Neural progenitor cell (in vitro differentiated cells): ENCODE data around the gene TMEM41B.

ENCODE experiments used
- CTCF ChIP-seq: fragments of 200-600 bp; sonication (generic); IDR thresholded peaks from 2 replicates; pipeline ENCODE4 v1.5.1; 2017; ENCODE audit warnings: antibody characterized with exemption, mild to moderate bottlenecking
- EZH2 ChIP-seq: fragments of 200-600 bp; sonication (generic); IDR thresholded peaks from 2 replicates; pipeline ENCODE4 v1.6.1; 2017; ENCODE audit warnings: antibody characterized with exemption, mild to moderate bottlenecking, moderate library complexity
- EZH2phosphoT487 ChIP-seq: fragments of 200-600 bp; sonication (generic); IDR thresholded peaks from 2 replicates; pipeline ENCODE4 v1.6.1; 2017; ENCODE audit warnings: antibody characterized with exemption

- TF ChIP-seq CTCF, result no peak
- TF ChIP-seq EZH2, result no peak
- TF ChIP-seq EZH2phosphoT487, result no peak
Observed at GRCh38 chr11:9254416-9254815, 60.0 kb downstream of the TMEM41B start.
